Hematopoietic multipotent progenitor cell treated with erythropoietin and hydrocortisone succinate and interleukin-3 and kit ligand, for 17 days (in vitro differentiated cells): ENCODE results near the gene SIRPB1.
"Not testable (repeated sequence)": the region's sequence is repeated elsewhere in the genome, so short reads cannot be mapped to it uniquely, and the experiment has no call there.

Source experiments
- DNase-seq: peaks from one replicate; pipeline ENCODE4 v3.0.0-alpha.2; 2015; ENCODE audit warnings: low spot score

Gene SIRPB1

GRCh38 chr20:1636621-1637020 is 16.8 kb upstream of the SIRPB1 start:
- no peak for DNase-seq

GRCh38 chr20:1635291-1635979 is 15.6 kb upstream of the SIRPB1 start:
- DNase-seq = no peak

- no peak for DNase-seq
These were observed 13.7 kb upstream of the SIRPB1 start for GRCh38 chr20:1633535-1633934.

GRCh38 chr20:1632178-1632577 is 12.4 kb upstream of the SIRPB1 start:
- DNase-seq = no peak

- DNase-seq = no peak
These were observed 11.7 kb upstream of the SIRPB1 start for GRCh38 chr20:1631309-1632151.

GRCh38 chr20:1630186-1630585 is 10.4 kb upstream of the SIRPB1 start:
- DNase-seq = no peak

GRCh38 chr20:1629321-1629720 is 9.5 kb upstream of the SIRPB1 start:
- no peak for DNase-seq

GRCh38 chr20:1628621-1629020 is 8.8 kb upstream of the SIRPB1 start:
- no peak for DNase-seq

GRCh38 chr20:1627200-1627550 is 7.4 kb upstream of the SIRPB1 start:
- DNase-seq = no peak

GRCh38 chr20:1626528-1627199 is 6.9 kb upstream of the SIRPB1 start:
- no peak for DNase-seq

GRCh38 chr20:1625083-1625690 is 5.4 kb upstream of the SIRPB1 start:
- no peak for DNase-seq

GRCh38 chr20:1623501-1624205 is 3.8 kb upstream of the SIRPB1 start:
- no peak for DNase-seq

- no peak for DNase-seq
These were observed 2.6 kb upstream of the SIRPB1 start for GRCh38 chr20:1622450-1622849.

- DNase-seq = no peak
These were observed 1.5 kb upstream of the SIRPB1 start for GRCh38 chr20:1621316-1621715.

- DNase-seq = no peak
These were observed 762 bp downstream of the SIRPB1 start for GRCh38 chr20:1618954-1619540.

GRCh38 chr20:1618479-1618878 is 1.3 kb downstream of the SIRPB1 start:
- DNase-seq = no peak

- DNase-seq = no peak
These were observed 2.9 kb downstream of the SIRPB1 start for GRCh38 chr20:1616858-1617434.

- not testable (repeated sequence) for DNase-seq
These were observed 9.4 kb downstream of the SIRPB1 start for GRCh38 chr20:1610404-1610803.

- not testable (repeated sequence) for DNase-seq
These were observed 11.0 kb downstream of the SIRPB1 start for GRCh38 chr20:1608678-1609347.

- no peak for DNase-seq
These were observed 19.1 kb downstream of the SIRPB1 start for GRCh38 chr20:1600736-1601135.

GRCh38 chr20:1595333-1595732 is 24.5 kb downstream of the SIRPB1 start:
- DNase-seq = no peak
